Fibroblast of lung (primary cell): ENCODE results near the gene TMC3. TPM values are rescaled to one million over a fixed set of nuclear protein-coding genes. Genes with fewer than 3 reads are reported as not detected.

Experiments
- DNase-seq, 2 donors: peaks; one replicate each; pipeline versions ENCODE4 v3.0.0 to v3.0.0-alpha.2; 2010; ENCODE audit warnings: low read depth in 2 of 2
- H2AFZ ChIP-seq: 2 replicates; pipeline ENCODE4 v1.5.1; 2012; ENCODE audit warnings: low read length, control low read depth, inconsistent platforms
- H3K27ac ChIP-seq: 2 replicates; pipeline ENCODE4 v1.5.1; 2011; ENCODE audit warnings: low read length, control low read depth; ENCODE audit not compliant: insufficient read depth
- H3K27me3 ChIP-seq: 2 replicates; pipeline ENCODE4 v1.5.1; 2011; ENCODE audit warnings: mild to moderate bottlenecking, low read length; ENCODE audit not compliant: control insufficient read depth, insufficient read depth
- H3K36me3 ChIP-seq: 2 replicates; pipeline ENCODE4 v1.5.1; 2011; ENCODE audit warnings: low read length; ENCODE audit not compliant: control insufficient read depth, insufficient read depth
- H3K4me1 ChIP-seq: 2 replicates; pipeline ENCODE4 v1.5.1; 2011; ENCODE audit warnings: low read length; ENCODE audit not compliant: control insufficient read depth, insufficient read depth; ENCODE audit errors: extremely low read depth
- H3K4me2 ChIP-seq: 2 replicates; pipeline ENCODE4 v1.5.1; 2011; ENCODE audit warnings: low read length, control low read depth; ENCODE audit not compliant: insufficient read depth; ENCODE audit errors: extremely low read depth
- H3K4me3 ChIP-seq, 4 experiments: fragments of 200-600 bp in 1 of 4; sonication (generic) in 1 of 4; replicated peaks in 1 of 4; 2 replicates each; pipeline ENCODE4 v1.5.1; 2011 to 2016; ENCODE audit warnings: low read length in 4 of 4, low read depth in 3 of 4, mild to moderate bottlenecking in 3 of 4, control low read depth in 2 of 4, inconsistent platforms in 1 of 4, mixed read lengths in 1 of 4; ENCODE audit not compliant: insufficient read depth in 1 of 4; ENCODE audit errors: control extremely low read depth in 1 of 4
- H3K79me2 ChIP-seq: 2 replicates; pipeline ENCODE4 v1.5.1; 2012; ENCODE audit warnings: mild to moderate bottlenecking, low read length, inconsistent platforms; ENCODE audit not compliant: control insufficient read depth, insufficient read depth
- H3K9ac ChIP-seq: 2 replicates; pipeline ENCODE4 v1.5.1; 2011; ENCODE audit warnings: mild to moderate bottlenecking, low read length, control low read depth; ENCODE audit not compliant: insufficient read depth
- H3K9me3 ChIP-seq: 2 replicates; pipeline ENCODE4 v1.5.1; 2012; ENCODE audit warnings: low read depth, low read length; ENCODE audit not compliant: control insufficient read depth, insufficient read depth
- H4K20me1 ChIP-seq: 2 replicates; pipeline ENCODE4 v1.5.1; 2011; ENCODE audit warnings: low read length; ENCODE audit not compliant: control insufficient read depth, insufficient read depth; ENCODE audit errors: extremely low read depth
- CTCF ChIP-seq, 2 donors: IDR thresholded peaks in 1 of 2; conservative IDR thresholded peaks in 1 of 2; 1 replicate in 1 of 2; 2 replicates in 1 of 2; pipeline ENCODE4 v1.5.1; 2011 to 2012; ENCODE audit warnings: low read length in 2 of 2, control low read depth in 1 of 2, inconsistent platforms in 1 of 2, low read depth in 1 of 2, mild to moderate bottlenecking in 1 of 2
- EZH2 ChIP-seq: IDR thresholded peaks from 2 replicates; pipeline ENCODE4 v1.5.1; 2012; ENCODE audit warnings: low read length, control low read depth, mild to moderate bottlenecking; ENCODE audit errors: missing control alignments
- polyA plus RNA-seq, 2 donors: library from polyadenylated mRNA; depleted of rRNA in 1 of 2; stranded (reverse) in 1 of 2; unstranded in 1 of 2; fragments of >200 nt; gene quantifications; 2 replicates each; pipeline ENCODE4 v1.2.1, GENCODE V29; 2011 to 2012; ENCODE audit warnings: missing spikeins in 1 of 2
- total RNA-seq: library from RNA; depleted of rRNA; stranded (reverse); fragments of >200 nt; gene quantifications from 2 replicates; pipeline ENCODE4 v1.2.1, GENCODE V29; 2014

TMC3 gene
- total and polyA plus RNA-seq, 2 donors (not counting 1 experiment from before 2014, with no cell fraction given), result not detected

GRCh38 chr15:81360491-81360890 lies 13.5 kb downstream of the TMC3 start:
- Histone ChIP-seq H2AFZ (no peak overlapping the region), H3K4me2 (no peak overlapping the region), H3K4me3 (no peak overlapping the region), H3K27ac (no peak overlapping the region), H3K27me3 (no peaks in the 10 kb centered on the region), H3K9ac (no peak overlapping the region), H3K79me2 (no peaks in the 10 kb centered on the region), H3K4me1 (no peaks in the 10 kb centered on the region), H4K20me1 (no peaks in the 10 kb centered on the region), H3K36me3 (no peaks in the 10 kb centered on the region), H3K9me3 (no peaks in the 10 kb centered on the region)
- TF ChIP-seq CTCF (conservative IDR thresholded peaks at IDR 0.05 in 1 of 2, IDR thresholded peaks at IDR 0.05 in 1 of 2; ENCODE audit: low read depth in 1 of 2, low read length in 2 of 2), result no peak
- TF ChIP-seq EZH2, result no peak
- no peak for DNase-seq

GRCh38 chr15:81358248-81358647 lies 15.8 kb downstream of the TMC3 start:
- Histone ChIP-seq H2AFZ (no peak overlapping the region), H3K9me3 (no peaks in the 10 kb centered on the region), H3K27ac (no peak overlapping the region), H3K27me3 (no peaks in the 10 kb centered on the region), H3K4me1 (no peaks in the 10 kb centered on the region), H3K79me2 (no peaks in the 10 kb centered on the region), H4K20me1 (no peaks in the 10 kb centered on the region), H3K9ac (no peak overlapping the region), H3K36me3 (no peaks in the 10 kb centered on the region), H3K4me2 (no peak overlapping the region), H3K4me3 (no peak overlapping the region)
- TF ChIP-seq EZH2, result no peak
- no peak for TF ChIP-seq CTCF (conservative IDR thresholded peaks at IDR 0.05 in 1 of 2, IDR thresholded peaks at IDR 0.05 in 1 of 2; ENCODE audit: low read depth in 1 of 2, low read length in 2 of 2)
- DNase-seq, result no peak

GRCh38 chr15:81357180-81357686 lies 16.8 kb downstream of the TMC3 start:
- no peak overlapping the region for H3K27ac ChIP-seq
- H3K27me3 ChIP-seq, result no peaks in the 10 kb centered on the region
- H3K9me3 ChIP-seq, result no peaks in the 10 kb centered on the region
- H2AFZ ChIP-seq, result no peak overlapping the region
- no peak for TF ChIP-seq EZH2
- peak in 1 of 2 donors; percentile 3 for TF ChIP-seq CTCF (conservative IDR thresholded peaks at IDR 0.05 in 1 of 2, IDR thresholded peaks at IDR 0.05 in 1 of 2; ENCODE audit: low read depth in 1 of 2, low read length in 2 of 2)
- H3K4me3 ChIP-seq, result no peak overlapping the region
- no peak overlapping the region for H3K4me2 ChIP-seq
- H3K4me1 ChIP-seq, result no peaks in the 10 kb centered on the region
- H3K36me3 ChIP-seq, result no peaks in the 10 kb centered on the region
- H4K20me1 ChIP-seq, result no peaks in the 10 kb centered on the region
- no peak overlapping the region for H3K9ac ChIP-seq
- no peaks in the 10 kb centered on the region for H3K79me2 ChIP-seq
- DNase-seq, result no peak
